ENCODE measurements around the gene ALPG.

Gene ALPG

GRCh38 chr2:232458661-232459418 lies 52.2 kb downstream of the ALPG start:
- Mint-ChIP-seq H3K27me3 (peaks cover 10% of the 10 kb centered on the region), H3K9me3 (no peaks in the 10 kb centered on the region), H3K36me3 (ENCODE audit: low read depth) (no peaks in the 10 kb centered on the region), H3K4me3 (no peak overlapping the region), H3K27ac (no peak overlapping the region), H3K4me1 (ENCODE audit: low read depth) (no peaks in the 10 kb centered on the region)

- H3K9me3 Mint-ChIP-seq: no peaks in the 10 kb centered on the region
- no peaks in the 10 kb centered on the region for H3K36me3 Mint-ChIP-seq (ENCODE audit: low read depth)
- H3K27me3 Mint-ChIP-seq: peaks cover 10% of the 10 kb centered on the region
- no peaks in the 10 kb centered on the region for H3K4me1 Mint-ChIP-seq (ENCODE audit: low read depth)
- H3K4me3 Mint-ChIP-seq: no peak overlapping the region
- no peak overlapping the region for H3K27ac Mint-ChIP-seq
Observed at GRCh38 chr2:232459419-232460035, 52.9 kb downstream of the ALPG start.

- no peaks in the 10 kb centered on the region for H3K9me3 Mint-ChIP-seq
- peaks cover 7% of the 10 kb centered on the region for H3K27me3 Mint-ChIP-seq
- no peak overlapping the region for H3K27ac Mint-ChIP-seq
- no peaks in the 10 kb centered on the region for H3K4me1 Mint-ChIP-seq (ENCODE audit: low read depth)
- no peaks in the 10 kb centered on the region for H3K36me3 Mint-ChIP-seq (ENCODE audit: low read depth)
- H3K4me3 Mint-ChIP-seq: no peak overlapping the region
Observed at GRCh38 chr2:232460171-232460570, 53.5 kb downstream of the ALPG start.

Measured in stimulated activated naive CD8-positive, alpha-beta T cell treated with anti-CD3 and anti-CD28 coated beads, Interleukin-15, Interleukin-2, amounts not matched to agents 100 ng/mL and 50 ng/mL, for 24 hours (primary cell).